HG03095 (cell line): ENCODE results near the gene C10orf90.
"Not testable (repeated sequence)": the region's sequence is repeated elsewhere in the genome, so short reads cannot be mapped to it uniquely, and the experiment has no call there.

ENCODE experiments used
- ATAC-seq: cut with Tn5 transposase; IDR thresholded peaks from one replicate; pipeline ENCODE4 v1.9.1; 2021; ENCODE audit warnings: moderate library complexity; ENCODE audit not compliant: unreplicated experiment

C10orf90 gene

DNA sequence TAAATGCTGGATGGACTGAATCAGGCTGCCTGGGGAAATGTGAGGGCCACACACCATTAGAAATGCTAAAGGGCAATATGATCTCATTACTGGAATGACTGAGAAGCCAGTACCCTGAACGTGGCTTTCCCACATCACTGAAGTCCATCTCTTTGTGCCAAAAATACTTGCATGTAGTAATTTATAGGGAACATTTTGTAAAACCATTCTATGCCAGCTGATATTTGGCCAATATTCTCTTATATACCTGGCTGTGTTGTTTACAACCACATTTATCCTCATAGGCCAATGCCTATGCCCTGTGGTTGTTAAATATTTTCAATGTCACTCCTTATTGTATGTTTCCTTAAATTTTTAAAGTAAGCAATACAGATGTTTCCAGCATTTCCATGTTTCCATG is 111.6 kb downstream of the C10orf90 start:
- ATAC-seq = no peak

DNA sequence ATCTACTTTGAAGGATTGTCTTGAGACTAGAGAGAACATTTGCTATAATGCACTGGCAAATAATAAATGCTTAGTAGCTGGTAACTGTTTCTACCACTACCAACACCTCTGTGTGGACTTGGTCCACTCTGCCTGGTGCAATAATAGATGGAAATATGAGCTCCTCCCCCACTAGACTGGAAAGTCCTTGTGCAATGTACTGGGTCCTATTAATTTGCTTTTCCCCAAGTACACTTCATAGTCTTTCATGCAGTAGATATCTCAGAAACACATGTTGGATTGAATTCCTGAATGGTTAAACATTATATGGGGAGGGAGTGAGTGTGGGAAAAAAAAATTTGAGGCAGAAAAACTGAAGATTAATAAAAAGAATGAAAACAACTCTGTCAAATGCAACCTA is 119.3 kb downstream of the C10orf90 start:
- ATAC-seq = no peak

DNA sequence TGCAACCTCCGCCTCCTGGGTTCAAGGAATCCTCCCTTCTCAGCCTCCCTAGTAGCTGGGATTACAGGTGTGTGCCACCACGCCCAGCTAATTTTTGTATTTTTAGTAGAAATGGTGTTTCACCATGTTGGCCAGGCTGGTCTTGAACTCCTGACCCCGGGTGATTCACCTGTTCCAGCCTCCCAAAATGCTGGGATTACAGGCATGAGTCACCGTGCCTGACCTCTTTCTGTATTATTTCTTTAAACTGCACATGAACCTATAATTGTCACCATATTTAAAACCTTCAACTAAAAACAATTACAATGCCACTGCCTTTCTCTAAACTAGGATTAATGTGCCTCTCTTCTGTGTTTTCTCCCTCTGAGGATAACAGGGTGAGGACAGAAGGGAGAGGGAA is 119.9 kb downstream of the C10orf90 start:
- ATAC-seq = not testable (repeated sequence)

DNA sequence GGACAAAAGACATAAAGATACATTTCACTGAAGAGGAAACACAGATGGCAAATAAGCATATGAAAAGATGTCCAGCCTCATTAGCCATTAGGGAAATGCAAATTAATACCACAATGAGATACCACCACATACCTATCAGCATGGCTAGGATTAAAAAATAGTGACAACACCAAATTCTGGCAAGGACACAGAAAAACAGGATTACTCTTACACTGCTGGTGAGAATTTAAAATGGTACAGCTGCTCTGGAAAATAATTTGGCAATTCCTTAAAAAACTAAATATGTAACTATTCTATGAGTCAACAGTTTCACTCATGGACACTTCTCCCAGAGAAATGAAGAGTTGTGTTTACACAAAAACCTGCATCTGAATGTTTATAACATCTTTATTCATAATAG is 121.1 kb downstream of the C10orf90 start:
- ATAC-seq = no peak

DNA sequence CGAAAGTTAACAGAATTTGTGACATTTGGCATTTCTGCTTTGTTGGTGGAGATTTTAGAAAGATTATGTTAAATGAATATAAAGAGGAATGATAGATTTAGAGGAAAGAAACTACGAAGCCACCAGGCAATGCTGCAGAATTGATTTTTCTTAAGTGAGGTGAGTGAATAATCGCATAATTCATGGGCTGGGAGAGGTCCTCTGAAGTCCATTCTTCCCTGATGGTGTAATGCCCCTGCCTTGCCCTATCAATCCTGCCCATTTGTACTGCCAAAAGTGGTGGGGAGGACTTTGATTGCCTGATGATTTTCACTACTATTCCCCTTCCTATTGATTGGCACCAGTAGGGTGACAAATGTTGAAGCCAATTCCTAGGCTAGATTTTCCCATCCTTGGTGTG is 125.9 kb downstream of the C10orf90 start:
- ATAC-seq = no peak

DNA sequence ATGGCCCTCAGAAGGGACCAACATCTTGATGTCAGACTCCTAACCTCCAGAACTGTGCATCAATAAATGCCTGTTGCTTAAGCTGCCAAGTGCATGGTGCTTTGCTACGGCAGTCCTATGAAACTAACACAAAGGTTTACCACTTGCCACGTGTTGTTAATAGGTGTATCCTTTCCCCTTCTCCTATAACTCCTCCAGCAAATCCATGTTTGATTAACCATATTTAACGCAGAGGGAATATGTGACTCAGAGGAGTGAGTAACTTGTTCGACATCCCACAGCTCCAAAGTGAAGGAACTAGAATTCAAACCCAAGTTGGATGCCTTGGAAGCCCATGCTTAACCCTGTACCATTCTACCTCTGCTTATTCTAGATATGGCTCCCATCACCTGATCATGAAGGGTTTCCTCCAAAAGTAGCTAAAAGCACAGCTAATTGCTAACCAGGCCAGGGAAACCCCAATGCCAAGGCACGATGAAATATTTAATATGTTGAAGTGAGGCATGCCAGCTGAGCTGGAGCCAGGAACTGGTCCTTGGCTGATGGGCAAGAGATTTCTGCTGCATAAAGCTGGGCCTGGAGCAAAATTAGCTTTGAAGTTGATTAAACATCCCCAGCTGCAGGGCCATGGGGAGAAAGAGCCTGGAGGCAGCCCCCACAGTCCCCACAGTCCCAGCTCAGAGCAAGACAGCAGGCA is 131.9 kb downstream of the C10orf90 start:
- ATAC-seq = no peak

DNA sequence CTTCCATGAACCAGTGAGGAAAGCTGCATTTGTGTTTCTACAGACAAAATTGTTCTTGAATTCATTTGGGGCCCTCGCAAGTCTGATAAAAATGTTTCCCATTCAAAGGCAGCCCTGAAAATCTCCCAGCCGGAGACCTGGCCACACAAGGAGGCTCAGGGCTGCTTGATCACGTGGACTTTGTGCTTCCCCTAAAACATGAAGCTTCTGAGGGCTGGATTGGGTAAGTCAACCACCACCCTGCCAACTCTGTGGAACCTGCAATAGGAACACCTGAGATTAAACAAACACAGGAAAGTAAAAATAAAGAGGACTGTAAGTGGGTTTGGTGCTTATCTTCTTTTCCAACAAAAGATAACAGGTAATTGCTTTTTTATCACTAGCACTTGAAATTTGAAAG is 133.8 kb downstream of the C10orf90 start:
- ATAC-seq = no peak

DNA sequence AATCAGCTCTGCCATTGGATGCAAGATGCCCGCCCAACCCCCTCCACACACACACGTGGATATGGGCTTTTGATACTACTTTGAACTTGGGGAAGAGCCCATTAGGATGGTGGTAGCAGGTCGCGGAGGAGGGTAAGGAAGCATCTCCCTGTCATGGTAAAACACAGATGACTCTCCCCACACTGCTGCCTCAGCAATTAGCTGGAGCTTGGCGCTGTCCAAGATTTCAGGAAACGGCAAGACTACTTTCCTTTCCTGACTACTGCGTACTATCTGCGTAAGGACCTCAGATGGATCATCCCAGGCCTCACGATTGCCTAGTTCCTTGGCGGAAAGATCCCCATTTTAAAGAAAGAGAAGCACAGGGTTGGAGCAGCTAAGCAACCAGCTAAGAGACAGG is 134.3 kb downstream of the C10orf90 start:
- no peak for ATAC-seq

DNA sequence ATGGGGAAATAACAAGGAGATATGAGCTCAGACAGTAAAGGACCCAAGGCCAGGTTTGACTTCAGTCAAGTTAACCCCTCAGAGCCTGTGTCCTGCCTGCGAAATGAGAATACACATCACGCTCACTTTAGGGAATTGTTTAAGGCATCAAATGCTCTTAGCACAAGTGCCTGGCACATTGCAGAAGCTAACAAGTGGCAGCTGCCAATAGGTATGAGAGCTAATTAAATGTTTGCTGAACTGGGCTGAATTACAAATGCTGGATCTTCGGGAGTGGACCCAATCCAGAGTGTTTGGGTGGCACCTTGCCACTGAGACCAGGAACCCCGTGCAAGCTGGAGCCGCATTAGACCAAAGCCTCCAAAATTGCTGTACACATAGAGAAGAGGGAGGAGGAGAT is 136.8 kb downstream of the C10orf90 start:
- no peak for ATAC-seq

DNA sequence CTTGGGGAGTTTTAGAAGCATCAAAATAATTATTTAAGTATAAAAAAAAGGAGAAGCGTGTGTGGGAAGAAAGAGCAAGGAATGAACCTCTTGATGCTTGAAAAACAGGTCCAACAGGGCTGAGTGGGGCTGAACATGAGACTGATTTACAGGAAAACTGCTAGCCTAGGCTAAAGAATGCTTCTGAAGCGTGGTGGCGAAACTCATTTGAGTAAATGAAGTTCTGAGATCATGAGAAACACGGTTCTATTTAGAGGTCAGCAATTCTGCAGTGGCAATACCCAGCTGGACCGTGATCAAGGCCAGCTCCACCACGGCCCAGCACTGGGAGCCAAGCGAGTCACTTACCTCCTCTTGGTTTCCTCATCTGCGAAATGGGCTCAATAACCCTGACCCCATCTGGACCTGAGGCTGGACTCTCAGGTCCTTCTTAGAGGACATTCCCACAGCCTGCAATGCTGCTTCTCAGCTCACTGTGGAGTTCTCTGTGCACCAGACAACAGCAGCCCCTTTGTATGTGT is 142.1 kb downstream of the C10orf90 start:
- ATAC-seq = no peak

DNA sequence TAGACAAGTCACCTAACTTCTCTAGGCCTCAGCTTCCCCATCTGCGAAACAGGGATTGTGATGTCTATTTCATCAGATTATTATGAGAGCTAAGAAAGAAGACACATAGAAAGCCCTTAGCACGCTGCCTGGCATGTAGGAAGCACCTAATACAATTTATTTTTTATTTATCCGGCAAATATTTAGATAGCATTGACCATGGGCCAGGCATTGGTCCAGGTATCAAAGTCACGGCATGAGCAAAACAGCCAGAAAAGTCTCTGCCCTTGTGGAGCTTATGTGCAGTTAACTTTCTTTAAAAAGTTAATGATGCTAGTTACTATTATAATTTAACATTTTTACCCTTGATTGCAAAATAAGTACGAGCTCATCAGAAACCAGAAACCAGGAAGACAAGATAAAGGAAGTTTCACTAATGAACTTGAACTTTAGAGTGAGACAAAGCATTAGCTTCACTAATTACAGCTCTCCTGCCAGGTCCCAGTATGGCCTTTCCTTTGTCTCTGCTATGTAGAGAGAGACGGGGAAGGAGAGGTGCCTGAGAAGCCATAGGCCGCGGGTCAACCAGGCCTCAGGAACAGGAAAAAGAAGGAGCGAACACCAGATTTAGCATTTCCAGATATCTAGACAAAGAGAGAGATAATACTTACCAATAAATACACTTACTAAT is 142.7 kb downstream of the C10orf90 start:
- ATAC-seq = no peak

DNA sequence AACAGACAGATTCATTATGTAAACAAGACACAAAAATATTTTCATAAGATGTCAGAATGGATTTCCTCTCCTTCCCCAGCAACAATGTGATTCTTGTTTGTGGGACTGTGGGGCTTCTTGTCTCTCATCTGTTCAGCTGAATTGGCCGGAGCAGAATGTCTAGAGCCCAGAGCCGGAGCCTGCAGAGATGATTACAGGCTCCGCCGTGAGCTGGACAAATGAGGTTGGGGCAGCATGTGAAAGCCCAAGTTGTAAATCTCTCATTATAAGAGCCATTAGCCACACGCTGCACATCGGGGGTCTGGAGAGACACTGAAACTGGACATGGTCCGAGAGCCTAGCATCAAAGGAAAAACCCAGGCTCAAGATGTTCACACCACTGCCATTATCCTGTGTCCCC is 145.2 kb downstream of the C10orf90 start:
- ATAC-seq = no peak

DNA sequence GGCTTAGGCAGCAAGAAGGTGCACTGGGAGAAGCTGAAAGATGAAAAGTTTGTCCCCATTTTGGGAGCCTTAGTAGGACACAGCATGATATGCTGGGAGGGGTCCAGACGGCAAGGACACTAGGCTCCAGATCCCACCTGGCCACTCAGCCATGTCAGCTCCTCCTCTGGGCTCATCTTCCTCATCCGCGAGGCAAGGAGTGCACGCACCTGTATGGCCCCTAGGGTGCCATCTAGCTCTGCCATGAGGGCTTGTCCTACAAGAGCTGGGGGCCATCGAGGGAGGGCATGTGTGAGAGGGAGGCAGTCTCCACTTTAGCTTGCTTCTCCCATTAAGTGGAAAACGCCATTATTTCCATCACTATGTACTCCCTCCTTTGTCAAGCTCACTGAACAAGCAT is 146.0 kb downstream of the C10orf90 start:
- no peak for ATAC-seq

DNA sequence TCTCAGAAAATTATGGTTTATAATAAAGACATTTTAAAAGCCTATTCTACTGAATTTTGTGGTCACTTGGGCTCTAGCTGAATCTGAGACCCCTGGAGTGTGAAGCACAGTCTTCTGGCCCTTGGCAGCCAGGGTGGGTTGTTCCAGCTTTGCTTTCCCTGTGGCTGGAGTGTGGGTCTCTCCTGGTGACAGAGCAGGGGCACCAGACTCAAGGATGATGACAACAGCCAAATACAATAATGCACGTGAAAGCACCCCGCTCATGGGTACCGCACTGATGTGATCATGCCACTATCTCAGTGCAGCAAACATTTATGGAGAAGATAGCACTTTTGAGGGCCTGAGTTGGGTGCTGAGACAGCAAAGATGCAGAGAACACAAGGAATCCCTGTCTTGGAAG is 147.4 kb downstream of the C10orf90 start:
- ATAC-seq = no peak

DNA sequence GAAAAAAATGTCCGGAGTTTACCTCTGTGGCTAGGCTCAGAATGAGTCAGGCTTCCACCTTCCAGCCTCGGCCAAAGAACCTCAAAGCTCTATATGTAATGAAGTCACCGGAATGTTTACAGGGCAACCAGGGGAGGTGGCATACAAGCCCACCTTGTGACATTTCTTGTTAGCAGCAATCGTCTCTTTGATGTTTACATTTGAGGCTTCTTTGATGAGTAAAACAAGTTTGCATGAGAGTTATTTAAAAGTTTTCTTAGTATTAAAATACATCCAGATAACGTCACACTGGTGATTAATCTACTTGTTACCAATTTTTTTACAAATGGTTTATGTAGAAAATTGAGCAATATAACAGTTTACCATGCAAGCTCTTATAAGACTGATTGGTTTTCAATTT is 149.1 kb downstream of the C10orf90 start:
- no peak for ATAC-seq

DNA sequence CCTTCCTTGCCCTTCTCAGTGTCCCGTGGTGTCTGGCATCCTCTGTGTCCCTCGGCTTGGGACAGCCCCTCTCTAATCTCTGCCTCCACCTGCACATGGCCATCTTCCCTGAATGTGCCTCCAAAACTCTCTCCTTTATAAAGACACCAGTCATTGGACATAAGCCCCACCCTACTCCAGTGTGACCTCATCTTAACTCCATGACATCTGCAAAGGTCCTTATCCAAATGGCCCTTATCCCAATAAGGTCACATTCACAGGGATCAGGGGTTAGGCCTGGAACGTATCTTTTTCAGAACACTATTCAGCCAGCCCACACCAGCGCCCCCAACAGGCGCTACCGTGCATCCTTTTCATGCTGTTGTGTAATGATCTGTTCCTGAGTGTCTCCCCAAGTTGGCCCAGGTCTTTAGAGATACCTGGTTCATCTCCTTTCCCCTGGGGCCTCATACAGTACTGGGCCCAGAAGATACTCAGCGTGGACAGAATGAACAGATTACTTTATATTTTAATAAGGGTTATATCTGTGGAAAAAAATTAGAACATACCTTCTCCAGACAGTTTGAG is 149.7 kb downstream of the C10orf90 start:
- ATAC-seq = no peak

DNA sequence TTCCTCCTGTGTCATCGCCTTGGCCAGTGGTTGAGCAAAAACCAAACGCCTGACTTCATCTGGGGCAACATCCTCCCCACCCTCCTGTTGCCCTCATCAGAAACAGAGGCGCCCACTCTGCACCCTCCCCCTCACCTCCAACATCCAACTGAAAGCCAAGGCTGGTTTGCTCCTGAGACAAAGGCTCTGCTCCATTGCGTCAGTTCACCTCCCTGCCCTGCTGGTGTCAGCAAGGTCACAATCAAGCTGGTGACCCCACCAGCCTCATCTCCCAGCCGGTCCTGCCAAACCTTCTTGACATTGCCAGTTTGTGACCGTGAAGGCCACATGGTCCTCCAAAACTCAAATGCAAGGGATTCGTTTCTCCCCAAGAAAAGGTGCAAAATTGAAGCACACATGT is 150.5 kb downstream of the C10orf90 start:
- no peak for ATAC-seq

DNA sequence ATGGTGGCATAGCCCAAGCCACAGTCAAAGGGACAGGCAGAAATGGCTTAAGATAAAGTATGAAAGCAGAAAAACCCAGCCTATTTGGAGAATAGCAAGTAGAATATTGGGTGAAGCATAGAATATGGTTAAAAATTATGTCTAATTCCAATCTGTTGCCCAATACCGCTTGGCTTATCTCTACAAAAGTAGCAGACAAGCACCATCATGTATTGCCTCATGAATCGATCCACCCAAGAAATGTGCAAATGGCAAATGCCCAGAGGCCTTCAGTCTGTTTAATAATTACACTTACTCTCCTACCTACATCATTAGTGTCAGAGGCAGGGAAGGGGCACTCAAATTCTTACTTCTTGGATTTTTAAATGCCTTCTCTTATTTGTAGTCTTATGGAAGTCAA is 151.3 kb downstream of the C10orf90 start:
- ATAC-seq = no peak

DNA sequence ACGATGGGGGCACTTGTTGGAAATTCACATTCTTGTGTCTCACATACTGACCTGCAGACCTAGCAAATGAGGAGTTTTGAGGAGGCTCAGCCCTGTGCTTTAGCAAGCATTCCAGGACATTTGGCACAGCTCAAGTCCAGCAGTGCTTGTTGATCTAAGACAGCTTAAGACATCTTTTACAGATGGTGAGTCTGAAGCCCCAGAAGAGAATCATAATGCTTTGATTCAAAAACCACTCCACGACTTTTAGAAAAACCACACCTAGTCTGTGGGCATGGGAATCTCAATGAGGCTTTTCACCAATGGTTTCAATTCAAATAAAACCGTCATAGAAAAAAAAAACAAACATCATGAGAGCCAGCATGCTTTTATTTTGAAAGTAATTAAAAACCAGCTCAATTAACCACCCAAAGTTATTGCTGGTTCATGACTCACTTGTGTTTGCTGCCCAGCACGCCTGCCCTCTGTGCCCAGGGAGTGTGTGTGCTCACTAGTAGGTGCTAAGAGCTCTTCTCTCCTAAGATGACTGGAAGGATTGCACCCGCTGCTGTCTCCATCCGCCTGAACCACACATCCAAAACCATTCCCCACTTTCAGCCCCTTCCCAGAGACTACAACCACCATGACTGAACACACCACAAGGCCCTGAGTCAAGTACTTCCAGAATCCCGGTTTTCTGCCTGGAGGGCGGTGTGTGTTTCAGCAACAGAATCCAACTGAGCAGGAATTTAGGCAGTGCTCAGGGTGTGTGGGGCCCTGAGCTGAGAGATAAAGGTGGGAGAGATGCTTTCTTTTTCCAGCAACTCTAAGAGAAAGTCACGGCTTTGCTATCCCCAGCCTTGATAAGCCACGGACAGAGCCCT is 152.0 kb downstream of the C10orf90 start:
- ATAC-seq = no peak

DNA sequence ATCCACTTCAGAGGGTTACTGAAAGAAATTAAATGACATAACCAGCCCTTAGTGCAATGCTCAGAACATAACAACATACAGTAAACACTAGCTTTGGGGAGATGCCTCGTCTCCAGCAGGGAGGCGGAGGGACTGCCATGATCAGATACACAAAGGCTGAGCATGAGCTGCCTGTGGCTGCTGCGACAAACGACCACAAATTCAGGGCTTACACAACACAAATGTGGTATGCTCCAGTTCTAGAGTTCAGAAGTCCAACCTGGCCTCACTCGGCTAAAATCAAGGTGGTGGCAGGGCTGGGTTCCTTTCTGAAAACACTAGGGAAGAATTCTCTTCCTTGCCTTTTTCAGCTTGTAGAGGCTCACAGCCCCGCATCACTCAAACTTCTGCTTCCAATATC is 154.0 kb downstream of the C10orf90 start:
- ATAC-seq = no peak

DNA sequence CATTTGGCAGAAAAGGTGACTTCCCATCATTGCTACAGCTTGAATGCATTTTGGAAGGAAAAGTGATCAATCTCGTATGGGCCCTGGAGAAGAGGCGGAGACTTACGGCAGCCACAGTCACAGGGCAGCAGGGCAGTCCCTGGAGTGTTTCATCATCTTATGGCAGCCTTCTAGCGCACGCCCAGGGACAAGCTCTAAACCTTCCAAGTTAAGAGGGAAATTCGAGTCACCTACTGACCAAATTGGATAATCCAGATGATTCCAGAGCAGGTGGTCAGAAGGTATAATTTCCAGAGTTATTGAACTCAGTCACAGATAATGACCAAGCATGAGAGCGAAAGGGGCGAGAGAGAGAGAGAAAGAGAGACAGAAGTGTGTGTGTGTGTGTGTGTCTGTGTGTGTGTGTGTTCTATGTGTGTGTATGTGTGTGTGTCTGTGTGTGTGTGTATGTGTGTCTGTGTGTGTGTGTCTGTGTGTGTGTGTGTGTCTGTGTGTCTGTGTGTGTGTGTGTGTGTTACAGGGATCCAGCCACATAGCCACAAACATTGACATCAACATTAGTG is 158.5 kb downstream of the C10orf90 start:
- ATAC-seq = no peak
